ENCODE data around the gene STAG1. TPM values are rescaled to one million over a fixed set of nuclear protein-coding genes. Genes with fewer than 3 reads are reported as not detected.

STAG1 gene
- total and polyA plus RNA-seq, 2 of the 13 experiments (the other 11 are each of a cell fraction or from before 2014, with no cell fraction given): 6.2 to 25.9 TPM

DNA sequence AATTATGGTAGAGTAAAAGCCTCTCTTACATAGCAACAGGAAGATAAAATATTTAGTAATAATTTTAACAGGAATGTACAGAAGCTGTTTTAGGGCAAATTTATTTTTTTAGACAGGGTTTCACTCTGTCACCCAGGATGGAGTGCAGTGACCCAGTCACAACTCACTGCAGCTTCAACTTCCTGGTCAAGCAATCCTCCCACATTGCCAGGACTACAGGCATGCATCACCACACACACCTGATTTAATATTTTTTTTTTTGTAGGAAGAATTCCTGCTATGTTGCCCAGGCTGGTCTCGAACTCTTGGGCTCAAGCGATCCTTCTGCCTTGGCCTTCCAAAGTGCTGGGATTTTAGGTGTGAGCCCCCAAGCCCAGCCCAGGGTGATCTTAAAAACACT, 440.9 kb downstream of the STAG1 start (continued):
- TF ChIP-seq ZNF512B (CRISPR knock-in tag; IDR thresholded peaks at IDR 0.05; ENCODE audit: borderline replicate concordance) (no peak), U2AF1 (optimal IDR thresholded peaks at IDR 0.05; ENCODE audit: low read depth, low read length) (no peak), RERE (CRISPR knock-in tag; IDR thresholded peaks at IDR 0.05; ENCODE audit: low read depth) (no peak), KLF9 (CRISPR knock-in tag; IDR thresholded peaks at IDR 0.05; ENCODE audit: low read depth) (no peak)

- 63% methylated on average over 1 of the region's 1 CpG for WGBS (ENCODE audit: low lambda C conversion rate)
Observed at GRCh38 chr3:136305879-136306278, 446.3 kb downstream of the STAG1 start.

More at GRCh38 chr3:136305879-136306278, 446.3 kb downstream of the STAG1 start:
- H3K4me1 ChIP-seq (ENCODE audit: insufficient read depth, low read length): no peaks in the 10 kb centered on the region
- no TSS peak for BruUV-seq (replicated peaks)
- no peak overlapping the region for H2AFZ ChIP-seq (ENCODE audit: low read length)
- TF ChIP-seq ZUFSP (CRISPR knock-in tag; IDR thresholded peaks at IDR 0.05; ENCODE audit: borderline replicate concordance): no peak
- TF ChIP-seq STAG1 (CRISPR knock-in tag; IDR thresholded peaks at IDR 0.05): 0 out of 2 replicates have a peak, but pooled peaks have one; percentile 8
- TF ChIP-seq, protein P1, sequence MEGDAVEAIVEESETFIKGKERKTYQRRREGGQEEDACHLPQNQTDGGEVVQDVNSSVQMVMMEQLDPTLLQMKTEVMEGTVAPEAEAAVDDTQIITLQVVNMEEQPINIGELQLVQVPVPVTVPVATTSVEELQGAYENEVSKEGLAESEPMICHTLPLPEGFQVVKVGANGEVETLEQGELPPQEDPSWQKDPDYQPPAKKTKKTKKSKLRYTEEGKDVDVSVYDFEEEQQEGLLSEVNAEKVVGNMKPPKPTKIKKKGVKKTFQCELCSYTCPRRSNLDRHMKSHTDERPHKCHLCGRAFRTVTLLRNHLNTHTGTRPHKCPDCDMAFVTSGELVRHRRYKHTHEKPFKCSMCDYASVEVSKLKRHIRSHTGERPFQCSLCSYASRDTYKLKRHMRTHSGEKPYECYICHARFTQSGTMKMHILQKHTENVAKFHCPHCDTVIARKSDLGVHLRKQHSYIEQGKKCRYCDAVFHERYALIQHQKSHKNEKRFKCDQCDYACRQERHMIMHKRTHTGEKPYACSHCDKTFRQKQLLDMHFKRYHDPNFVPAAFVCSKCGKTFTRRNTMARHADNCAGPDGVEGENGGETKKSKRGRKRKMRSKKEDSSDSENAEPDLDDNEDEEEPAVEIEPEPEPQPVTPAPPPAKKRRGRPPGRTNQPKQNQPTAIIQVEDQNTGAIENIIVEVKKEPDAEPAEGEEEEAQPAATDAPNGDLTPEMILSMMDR (CRISPR knock-in tag; IDR thresholded peaks at IDR 0.05): peak; percentile 6; the same call in 1 of the 2 replicates
- in situ Hi-C loops (cut with HindIII; ENCODE audit: extremely low pct_ligation_motif_present, low pct_unique_long_range_greater_than_20kb) (no loop called here), intact Hi-C loops (cut with micrococcal nuclease; ENCODE audit: unreplicated experiment) (no loop called here)
- no peaks in the 10 kb centered on the region for H3K9me3 ChIP-seq (ENCODE audit: low read length)
- no peaks in the 10 kb centered on the region for H4K20me1 ChIP-seq (ENCODE audit: insufficient read depth, low read length)
- H3K9ac ChIP-seq (ENCODE audit: insufficient read depth, low read depth, low read length): no peak overlapping the region
- H3K4me2 ChIP-seq (ENCODE audit: low read depth, low read length): no peak overlapping the region
- H3K27me3 ChIP-seq (ENCODE audit: control insufficient read depth in 1 of 2, insufficient read depth in 2 of 2, low read length in 2 of 2): no peaks in the 10 kb centered on the region
- H3K36me3 ChIP-seq (replicated peaks in 1 of 2; ENCODE audit: control insufficient read depth in 1 of 2, insufficient read depth in 2 of 2, low read length in 2 of 2): peaks cover 6 to 11% of the 10 kb centered on the region in 2 experiments; a peak in 4 of 5 replicates
- FAIRE-seq: no peak
- no peak for ATAC-seq
- H3K27ac ChIP-seq (ENCODE audit: extremely low read length, insufficient read depth, low read length): no peak overlapping the region
- POLR2A ChIA-PET: no interaction called here
- CTCF ChIA-PET (ENCODE audit: low intra/inter-chr PET ratio, low total read pairs): no interaction called here
- H3K79me2 ChIP-seq (ENCODE audit: insufficient read depth, low read length): no peaks in the 10 kb centered on the region
- no peak overlapping the region for H3K4me3 ChIP-seq (replicated peaks in 1 of 3; ENCODE audit: insufficient read depth in 1 of 3, low read depth in 2 of 3, low read length in 3 of 3)
- DNase-seq (ENCODE audit: low spot score): no peak

All from HepG2 (cell line).